Measurements from ENCODE around the gene PRELP. TPM values are rescaled to one million over a fixed set of nuclear protein-coding genes. Genes with fewer than 3 reads are reported as not detected.

PRELP gene
- total RNA-seq, 1 experiment from 2014 or later: not detected

GRCh38 chr1:203520315-203520714, 44.7 kb downstream of the PRELP start:
- H3K9ac ChIP-seq (ENCODE audit: low read length): no peak overlapping the region
- H3K27ac ChIP-seq (ENCODE audit: low read length): no peak overlapping the region
- no peak overlapping the region for H3K4me3 ChIP-seq (ENCODE audit: low read length)
- no peaks in the 10 kb centered on the region for H3K36me3 ChIP-seq (ENCODE audit: insufficient read depth, low read length)
- DNase-seq: no peak
- H3K9me3 ChIP-seq (ENCODE audit: low read length): no peaks in the 10 kb centered on the region
- H4K20me1 ChIP-seq (ENCODE audit: insufficient read depth, low read depth, low read length): no peaks in the 10 kb centered on the region
- no peak overlapping the region for H3K4me2 ChIP-seq (ENCODE audit: low read depth, low read length, poor library complexity, severe bottlenecking)
- no peaks in the 10 kb centered on the region for H3K9me2 ChIP-seq (replicated peaks; ENCODE audit: insufficient read depth, low read length)
- H3K4me1 ChIP-seq (ENCODE audit: low read length): no peaks in the 10 kb centered on the region
- no peaks in the 10 kb centered on the region for H3K27me3 ChIP-seq (ENCODE audit: low read length)
- H3K79me2 ChIP-seq (ENCODE audit: low read length): no peaks in the 10 kb centered on the region
- no peak overlapping the region for H2AFZ ChIP-seq (ENCODE audit: low read length)

DNA sequence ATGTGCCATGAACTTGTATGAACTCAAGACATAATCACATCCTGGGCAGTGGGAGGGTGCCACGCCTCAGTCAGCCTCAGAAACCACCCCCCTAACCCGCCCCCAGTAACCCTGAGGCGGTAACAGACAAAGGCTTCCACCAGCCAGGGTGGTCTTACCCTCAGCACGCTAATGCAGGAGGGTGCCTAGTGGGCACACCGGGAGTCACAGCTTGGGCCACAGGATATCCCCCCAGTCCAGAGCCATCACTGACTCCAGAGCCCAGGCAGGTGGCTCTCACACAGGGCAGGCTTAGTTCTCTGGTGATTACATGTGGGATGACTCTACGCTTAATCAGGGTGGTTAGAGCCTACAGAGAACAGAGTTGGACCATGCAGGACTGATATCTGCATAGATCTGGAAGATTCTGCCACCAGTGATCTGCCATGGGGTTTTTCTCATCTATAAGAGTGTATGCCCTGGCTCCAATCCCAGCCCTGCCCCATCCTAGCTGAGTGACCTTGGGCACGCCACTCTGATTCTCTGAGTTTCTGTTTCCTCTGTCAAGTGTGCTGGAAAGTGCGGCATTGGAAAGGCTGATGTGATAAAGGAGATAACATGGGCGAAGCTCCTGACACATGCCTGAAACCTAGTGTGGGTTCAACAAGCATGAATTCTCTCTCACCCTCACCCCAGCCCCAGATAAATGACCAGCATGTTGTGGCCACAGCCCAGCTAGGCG, 45.6 kb downstream of the PRELP start:
- Histone ChIP-seq H3K36me3 (ENCODE audit: insufficient read depth, low read length) (no peaks in the 10 kb centered on the region), H3K9me2 (replicated peaks; ENCODE audit: insufficient read depth, low read length) (no peaks in the 10 kb centered on the region), H3K4me3 (ENCODE audit: low read length) (no peak overlapping the region), H3K27me3 (ENCODE audit: low read length) (no peaks in the 10 kb centered on the region), H3K79me2 (ENCODE audit: low read length) (no peaks in the 10 kb centered on the region), H3K4me1 (ENCODE audit: low read length) (no peaks in the 10 kb centered on the region), H2AFZ (ENCODE audit: low read length) (no peak overlapping the region), H4K20me1 (ENCODE audit: insufficient read depth, low read depth, low read length) (no peaks in the 10 kb centered on the region), H3K9me3 (ENCODE audit: low read length) (no peaks in the 10 kb centered on the region), H3K27ac (ENCODE audit: low read length) (no peak overlapping the region), H3K9ac (ENCODE audit: low read length) (no peak overlapping the region), H3K4me2 (ENCODE audit: low read depth, low read length, poor library complexity, severe bottlenecking) (no peak overlapping the region)
- DNase-seq: no peak

DNA sequence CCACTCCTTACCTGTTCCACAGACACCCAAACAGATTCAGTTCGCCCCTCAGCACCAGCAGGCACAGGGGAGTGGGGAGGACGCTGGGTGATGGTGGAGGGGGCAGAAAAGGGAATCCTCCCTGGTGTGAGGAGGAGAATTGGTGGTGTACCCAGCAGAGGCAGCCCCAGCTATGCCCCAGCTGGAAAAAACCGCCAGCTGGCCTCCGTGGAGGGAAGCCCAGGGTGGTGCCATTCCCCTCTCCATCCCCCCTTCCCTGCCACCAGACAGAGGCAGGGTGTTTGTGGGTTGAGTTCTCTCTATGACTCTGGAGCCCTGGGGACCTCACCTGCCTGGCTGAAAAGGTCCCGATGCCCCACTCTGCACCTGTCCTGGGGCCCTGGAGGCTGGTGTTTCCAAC, 46.2 kb downstream of the PRELP start:
- H4K20me1 ChIP-seq (ENCODE audit: insufficient read depth, low read depth, low read length): no peaks in the 10 kb centered on the region
- no peak overlapping the region for H3K9ac ChIP-seq (ENCODE audit: low read length)
- no peak for DNase-seq
- H3K36me3 ChIP-seq (ENCODE audit: insufficient read depth, low read length): no peaks in the 10 kb centered on the region
- no peak overlapping the region for H3K4me3 ChIP-seq (ENCODE audit: low read length)
- no peak overlapping the region for H3K27ac ChIP-seq (ENCODE audit: low read length)
- H2AFZ ChIP-seq (ENCODE audit: low read length): no peak overlapping the region
- no peaks in the 10 kb centered on the region for H3K9me3 ChIP-seq (ENCODE audit: low read length)
- no peaks in the 10 kb centered on the region for H3K4me1 ChIP-seq (ENCODE audit: low read length)
- H3K79me2 ChIP-seq (ENCODE audit: low read length): no peaks in the 10 kb centered on the region
- H3K27me3 ChIP-seq (ENCODE audit: low read length): no peaks in the 10 kb centered on the region
- no peaks in the 10 kb centered on the region for H3K9me2 ChIP-seq (replicated peaks; ENCODE audit: insufficient read depth, low read length)
- H3K4me2 ChIP-seq (ENCODE audit: low read depth, low read length, poor library complexity, severe bottlenecking): no peak overlapping the region

DNA sequence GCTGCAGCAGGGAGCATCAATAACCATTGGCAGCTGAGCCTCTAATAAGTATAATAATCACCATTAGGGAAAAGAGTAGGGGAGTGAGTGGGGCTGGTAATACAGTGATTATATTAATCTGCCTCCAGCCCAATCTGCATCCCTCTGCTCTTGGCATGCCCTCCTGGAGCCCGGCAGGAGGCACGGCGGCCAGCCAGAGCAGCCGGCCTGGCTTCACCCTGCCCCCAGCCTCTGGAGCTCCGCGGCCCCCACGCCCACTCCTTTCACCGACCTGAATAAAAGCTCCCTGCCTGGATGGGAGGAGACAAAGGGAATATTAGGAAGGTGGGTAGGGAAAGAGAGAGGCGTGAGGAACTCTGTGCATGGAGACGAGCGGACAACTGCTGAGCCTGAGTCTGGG, 46.6 kb downstream of the PRELP start:
- DNase-seq: no peak
- H3K27me3 ChIP-seq (ENCODE audit: low read length): no peaks in the 10 kb centered on the region

DNA sequence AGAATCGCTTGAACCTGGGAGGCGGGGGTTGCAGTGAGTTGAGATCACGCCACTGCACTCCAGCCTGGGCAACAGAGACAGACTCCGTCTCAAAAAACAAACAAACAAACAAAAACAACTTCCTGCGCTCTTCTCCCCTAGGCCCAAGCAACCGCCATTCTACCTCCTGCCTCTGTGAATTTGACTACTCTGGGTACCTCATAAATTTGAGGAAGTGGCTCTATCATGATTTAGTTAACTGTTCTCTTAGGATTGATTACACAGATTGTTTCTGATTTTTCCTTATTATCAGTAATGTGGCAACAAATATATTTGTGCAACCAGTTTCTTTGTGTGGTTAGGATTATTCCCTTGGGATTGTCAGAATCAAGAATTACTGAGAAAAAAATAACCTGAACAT, 48.1 kb downstream of the PRELP start:
- Histone ChIP-seq H3K79me2 (ENCODE audit: low read length) (no peaks in the 10 kb centered on the region), H4K20me1 (ENCODE audit: insufficient read depth, low read depth, low read length) (no peaks in the 10 kb centered on the region), H3K9me3 (ENCODE audit: low read length) (no peaks in the 10 kb centered on the region), H3K9me2 (replicated peaks; ENCODE audit: insufficient read depth, low read length) (no peaks in the 10 kb centered on the region), H3K27me3 (ENCODE audit: low read length) (no peaks in the 10 kb centered on the region), H2AFZ (ENCODE audit: low read length) (no peak overlapping the region), H3K4me1 (ENCODE audit: low read length) (no peaks in the 10 kb centered on the region), H3K9ac (ENCODE audit: low read length) (no peak overlapping the region), H3K36me3 (ENCODE audit: insufficient read depth, low read length) (no peaks in the 10 kb centered on the region), H3K27ac (ENCODE audit: low read length) (no peak overlapping the region), H3K4me2 (ENCODE audit: low read depth, low read length, poor library complexity, severe bottlenecking) (no peak overlapping the region), H3K4me3 (ENCODE audit: low read length) (no peak overlapping the region)
- no peak for DNase-seq

More for the DNA sequence above, 46.6 kb downstream of the PRELP start:
- Histone ChIP-seq H3K9ac (ENCODE audit: low read length) (no peak overlapping the region), H3K27ac (ENCODE audit: low read length) (no peak overlapping the region), H4K20me1 (ENCODE audit: insufficient read depth, low read depth, low read length) (no peaks in the 10 kb centered on the region), H2AFZ (ENCODE audit: low read length) (no peak overlapping the region), H3K4me1 (ENCODE audit: low read length) (no peaks in the 10 kb centered on the region), H3K79me2 (ENCODE audit: low read length) (no peaks in the 10 kb centered on the region), H3K36me3 (ENCODE audit: insufficient read depth, low read length) (no peaks in the 10 kb centered on the region), H3K4me3 (ENCODE audit: low read length) (no peak overlapping the region), H3K4me2 (ENCODE audit: low read depth, low read length, poor library complexity, severe bottlenecking) (no peak overlapping the region), H3K9me2 (replicated peaks; ENCODE audit: insufficient read depth, low read length) (no peaks in the 10 kb centered on the region), H3K9me3 (ENCODE audit: low read length) (no peaks in the 10 kb centered on the region)

- H4K20me1 ChIP-seq (ENCODE audit: insufficient read depth, low read depth, low read length): no peaks in the 10 kb centered on the region
- no peaks in the 10 kb centered on the region for H3K4me1 ChIP-seq (ENCODE audit: low read length)
- H3K9me3 ChIP-seq (ENCODE audit: low read length): no peaks in the 10 kb centered on the region
- H2AFZ ChIP-seq (ENCODE audit: low read length): no peak overlapping the region
- no peak overlapping the region for H3K27ac ChIP-seq (ENCODE audit: low read length)
- H3K79me2 ChIP-seq (ENCODE audit: low read length): no peaks in the 10 kb centered on the region
- no peak overlapping the region for H3K4me2 ChIP-seq (ENCODE audit: low read depth, low read length, poor library complexity, severe bottlenecking)
- H3K4me3 ChIP-seq (ENCODE audit: low read length): no peak overlapping the region
- no peaks in the 10 kb centered on the region for H3K9me2 ChIP-seq (replicated peaks; ENCODE audit: insufficient read depth, low read length)
- no peak for DNase-seq
- no peaks in the 10 kb centered on the region for H3K36me3 ChIP-seq (ENCODE audit: insufficient read depth, low read length)
- H3K27me3 ChIP-seq (ENCODE audit: low read length): no peaks in the 10 kb centered on the region
- H3K9ac ChIP-seq (ENCODE audit: low read length): no peak overlapping the region
Observed at GRCh38 chr1:203524152-203524551, 48.5 kb downstream of the PRELP start.

DNA sequence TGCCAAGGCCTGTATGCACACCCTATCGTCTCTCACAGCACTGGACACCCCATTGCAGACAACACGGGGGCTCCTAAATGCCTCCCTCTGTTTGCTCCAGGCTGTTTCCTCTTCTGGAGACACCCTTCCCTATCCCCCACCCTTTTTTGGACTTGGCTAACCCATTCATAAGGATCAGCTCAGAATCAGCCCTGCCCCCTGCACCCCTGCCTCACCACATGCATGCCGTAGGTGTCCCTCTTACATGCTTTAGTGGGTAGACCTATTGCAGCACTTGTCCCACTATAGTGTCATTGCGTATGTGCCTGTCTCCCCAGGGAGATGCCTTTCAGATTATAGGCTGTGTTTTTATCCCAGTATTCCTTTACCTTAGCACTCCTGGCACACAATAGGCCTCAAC, 49.2 kb downstream of the PRELP start:
- no peaks in the 10 kb centered on the region for H3K4me1 ChIP-seq (ENCODE audit: low read length)
- H3K4me2 ChIP-seq (ENCODE audit: low read depth, low read length, poor library complexity, severe bottlenecking): no peak overlapping the region
- H3K9me2 ChIP-seq (replicated peaks; ENCODE audit: insufficient read depth, low read length): no peaks in the 10 kb centered on the region
- H3K9me3 ChIP-seq (ENCODE audit: low read length): no peaks in the 10 kb centered on the region
- H3K27ac ChIP-seq (ENCODE audit: low read length): no peak overlapping the region
- H4K20me1 ChIP-seq (ENCODE audit: insufficient read depth, low read depth, low read length): no peaks in the 10 kb centered on the region
- no peak overlapping the region for H3K9ac ChIP-seq (ENCODE audit: low read length)
- DNase-seq: no peak
- no peaks in the 10 kb centered on the region for H3K79me2 ChIP-seq (ENCODE audit: low read length)
- no peak overlapping the region for H3K4me3 ChIP-seq (ENCODE audit: low read length)
- H3K36me3 ChIP-seq (ENCODE audit: insufficient read depth, low read length): no peaks in the 10 kb centered on the region
- no peaks in the 10 kb centered on the region for H3K27me3 ChIP-seq (ENCODE audit: low read length)
- H2AFZ ChIP-seq (ENCODE audit: low read length): no peak overlapping the region

DNA sequence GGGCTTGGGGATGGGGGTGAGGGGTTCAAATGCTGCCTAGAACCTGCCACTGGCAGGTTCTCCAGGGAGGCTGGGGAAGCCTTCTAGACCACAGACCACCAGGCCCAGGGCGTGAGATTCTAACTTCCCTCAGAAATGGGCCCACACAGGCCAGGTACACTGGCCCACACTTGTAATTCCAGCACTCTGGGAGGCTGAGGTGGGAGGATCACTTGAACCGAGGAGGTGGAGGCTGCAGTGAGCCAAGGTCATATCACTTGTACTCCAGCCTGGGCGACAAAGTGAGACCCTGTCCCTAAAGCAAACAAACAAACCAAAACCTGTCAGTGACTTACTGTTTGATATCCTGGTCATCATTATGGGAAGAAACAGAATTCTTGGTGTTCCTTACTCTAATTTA, 50.1 kb downstream of the PRELP start:
- no peak overlapping the region for H3K4me2 ChIP-seq (ENCODE audit: low read depth, low read length, poor library complexity, severe bottlenecking)
- H2AFZ ChIP-seq (ENCODE audit: low read length): no peak overlapping the region
- no peak overlapping the region for H3K27ac ChIP-seq (ENCODE audit: low read length)
- no peak overlapping the region for H3K4me3 ChIP-seq (ENCODE audit: low read length)
- H3K9ac ChIP-seq (ENCODE audit: low read length): no peak overlapping the region
- H3K27me3 ChIP-seq (ENCODE audit: low read length): no peaks in the 10 kb centered on the region
- H4K20me1 ChIP-seq (ENCODE audit: insufficient read depth, low read depth, low read length): no peaks in the 10 kb centered on the region
- no peaks in the 10 kb centered on the region for H3K9me3 ChIP-seq (ENCODE audit: low read length)
- no peaks in the 10 kb centered on the region for H3K4me1 ChIP-seq (ENCODE audit: low read length)
- no peak for DNase-seq
- H3K36me3 ChIP-seq (ENCODE audit: insufficient read depth, low read length): no peaks in the 10 kb centered on the region
- H3K9me2 ChIP-seq (replicated peaks; ENCODE audit: insufficient read depth, low read length): no peaks in the 10 kb centered on the region
- no peaks in the 10 kb centered on the region for H3K79me2 ChIP-seq (ENCODE audit: low read length)

All from Karpas-422 (cell line).